ENCODE measurements around the gene SYTL3. TPM values are rescaled to one million over a fixed set of nuclear protein-coding genes. Genes with fewer than 3 reads are reported as not detected.

SYTL3 gene
- total and polyA plus RNA-seq, 10 of the 15 experiments (the other 5 are each of a cell fraction or from before 2014, with no cell fraction given) = 3.3 to 12.1 (median 6.9) TPM

DNA sequence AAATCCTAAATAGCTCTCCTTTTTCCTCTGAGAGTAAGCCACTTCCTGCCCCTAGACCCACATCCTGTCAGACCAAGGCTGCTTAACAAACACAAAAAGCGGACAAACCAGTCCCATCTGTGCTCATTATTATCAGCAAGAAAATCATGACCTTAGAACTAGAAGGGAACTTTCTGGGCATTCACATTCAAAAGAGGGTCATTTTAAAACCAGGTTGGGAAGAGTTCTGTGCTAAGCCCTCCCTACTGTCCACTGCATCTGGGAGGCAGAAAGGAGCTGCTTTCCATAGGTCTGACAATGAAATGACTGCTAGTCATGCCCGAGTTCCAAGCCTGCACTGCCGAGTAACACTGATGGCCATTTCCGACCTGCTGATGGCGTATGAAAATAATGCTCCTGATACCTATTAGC, 153.9 kb downstream of the SYTL3 start:
- RAD21 ChIA-PET (ENCODE audit: unreplicated experiment) = interaction anchor here (1.0 to 1.4 kb wide), 6 partner anchors 9 to 303 kb away, joined by 3 to 12 read pairs (median 4); no protein-coding TSS in a partner anchor
- Histone ChIP-seq H3K79me2 (ENCODE audit: control insufficient read depth, insufficient read depth, low read length) (peaks cover 93% of the 10 kb centered on the region), H3K4me3 (peak overlapping the region; percentile 55; the same call in 1 of the 2 replicates), H4K20me1 (ENCODE audit: control insufficient read depth, insufficient read depth) (peaks cover 8% of the 10 kb centered on the region; the same call in 1 of the 2 replicates), H3K9me3 (replicated peaks; ENCODE audit: control insufficient read depth, insufficient read depth, low read length) (no peaks in the 10 kb centered on the region), H3K4me2 (ENCODE audit: control insufficient read depth, insufficient read depth) (peak overlapping the region; percentile 98), H3K27me3 (replicated peaks in 1 of 2; ENCODE audit: control insufficient read depth in 2 of 2, insufficient read depth in 2 of 2, low read length in 1 of 2) (no peaks in the 10 kb centered on the region), H3K9ac (ENCODE audit: control insufficient read depth, insufficient read depth, low read length) (peak overlapping the region; percentile 71), H3K27ac (ENCODE audit: control insufficient read depth, insufficient read depth) (peak overlapping the region; percentile 96), H3K36me3 (ENCODE audit: control insufficient read depth in 2 of 2, insufficient read depth in 2 of 2, low read length in 1 of 2) (peaks cover 3 to 22% of the 10 kb centered on the region in 2 experiments), H3K4me1 (ENCODE audit: control insufficient read depth, insufficient read depth, low read length) (peaks cover 72% of the 10 kb centered on the region), H2AFZ (ENCODE audit: control insufficient read depth, low read depth, low read length) (0 out of 2 replicates have a peak overlapping the region, but pooled peaks have one; percentile 11)
- intact Hi-C loops (cut with micrococcal nuclease; ENCODE audit: unreplicated experiment) = no loop called here
- FAIRE-seq = no peak
- ATAC-seq = peak; percentile 65
- 0% methylated on average over 5 of the region's 5 CpGs for WGBS (ENCODE audit: insufficient coverage, insufficient replicate concordance, low lambda C conversion rate, missing lambda C conversion rate)
- BruUV-seq (replicated peaks) = no TSS peak
- CTCF ChIA-PET = interaction anchor here (0.6 to 1.7 kb wide), 7 partner anchors 9 to 169 kb away, joined by 3 to 9 read pairs (median 4); no protein-coding TSS in a partner anchor
- POLR2A ChIA-PET = interaction anchor here (0.6 to 1.7 kb wide), 3 partner anchors 9 to 196 kb away, joined by 3 to 10 read pairs (median 3); partner anchors contain the start of gene RSPH3
- SMC1A ChIA-PET (ENCODE audit: uncharacterized antibody, unreplicated experiment) = interaction anchor here (0.9 to 4.2 kb wide), 6 partner anchors 9 to 238 kb away, joined by 3 to 26 read pairs (median 4); no protein-coding TSS in a partner anchor
- in situ Hi-C loops (cut with MboI) = no loop called here
- no peak for DNase-seq (ENCODE audit: low read depth, low spot score)
- TF ChIP-seq, protein P1, sequence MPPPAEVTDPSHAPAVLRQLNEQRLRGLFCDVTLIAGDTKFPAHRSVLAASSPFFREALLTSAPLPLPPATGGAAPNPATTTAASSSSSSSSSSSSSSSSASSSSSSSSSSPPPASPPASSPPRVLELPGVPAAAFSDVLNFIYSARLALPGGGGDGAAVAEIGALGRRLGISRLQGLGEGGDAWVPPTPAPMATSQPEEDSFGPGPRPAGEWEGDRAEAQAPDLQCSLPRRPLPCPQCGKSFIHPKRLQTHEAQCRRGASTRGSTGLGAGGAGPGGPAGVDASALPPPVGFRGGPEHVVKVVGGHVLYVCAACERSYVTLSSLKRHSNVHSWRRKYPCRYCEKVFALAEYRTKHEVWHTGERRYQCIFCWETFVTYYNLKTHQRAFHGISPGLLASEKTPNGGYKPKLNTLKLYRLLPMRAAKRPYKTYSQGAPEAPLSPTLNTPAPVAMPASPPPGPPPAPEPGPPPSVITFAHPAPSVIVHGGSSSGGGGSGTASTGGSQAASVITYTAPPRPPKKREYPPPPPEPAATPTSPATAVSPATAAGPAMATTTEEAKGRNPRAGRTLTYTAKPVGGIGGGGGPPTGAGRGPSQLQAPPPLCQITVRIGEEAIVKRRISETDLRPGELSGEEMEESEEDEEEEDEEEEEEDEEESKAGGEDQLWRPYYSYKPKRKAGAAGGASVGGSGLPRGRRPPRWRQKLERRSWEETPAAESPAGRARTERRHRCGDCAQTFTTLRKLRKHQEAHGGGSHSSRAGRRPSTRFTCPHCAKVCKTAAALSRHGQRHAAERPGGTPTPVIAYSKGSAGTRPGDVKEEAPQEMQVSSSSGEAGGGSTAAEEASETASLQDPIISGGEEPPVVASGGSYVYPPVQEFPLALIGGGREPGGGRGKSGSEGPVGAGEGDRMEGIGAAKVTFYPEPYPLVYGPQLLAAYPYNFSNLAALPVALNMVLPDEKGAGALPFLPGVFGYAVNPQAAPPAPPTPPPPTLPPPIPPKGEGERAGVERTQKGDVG (CRISPR knock-in tag; IDR thresholded peaks at IDR 0.05) = no peak
- TF ChIP-seq CEBPB (IDR thresholded peaks at IDR 0.05; ENCODE audit: borderline replicate concordance in 1 of 2, low read depth in 2 of 2, low read length in 2 of 2) (no peak), CBX5 (IDR thresholded peaks at IDR 0.05; ENCODE audit: low read depth) (0 out of 2 replicates have a peak, but pooled peaks have one; percentile 37), IKZF2 (IDR thresholded peaks at IDR 0.05) (peak; percentile 24 to 43; a peak in 1 of 4 replicates), POU2F2 (IDR thresholded peaks at IDR 0.05; ENCODE audit: borderline replicate concordance, low read depth, low read length) (0 out of 3 replicates have a peak, but pooled peaks have one; percentile 0), POLR2AphosphoS5 (IDR thresholded peaks at IDR 0.05; ENCODE audit: low read length) (peak; percentile 74), EP300 (IDR thresholded peaks at IDR 0.05; ENCODE audit: borderline replicate concordance in 1 of 2, control insufficient read depth in 1 of 2, low read depth in 2 of 2, low read length in 2 of 2) (0 out of 4 replicates have a peak, but pooled peaks have one; percentile 19 to 40), RCOR1 (conservative IDR thresholded peaks at IDR 0.05; ENCODE audit: low read depth, low read length) (0 out of 2 replicates have a peak, but pooled peaks have one; percentile 30), SPI1 (IDR thresholded peaks at IDR 0.05; ENCODE audit: borderline replicate concordance, insufficient read depth, low read depth, low read length) (peak; percentile 26; the same call in 1 of the 2 replicates), DPF2 (IDR thresholded peaks at IDR 0.05) (no peak), IRF4 (IDR thresholded peaks at IDR 0.05; ENCODE audit: low read depth, low read length) (no peak)
- TF ChIP-seq, protein P2, sequence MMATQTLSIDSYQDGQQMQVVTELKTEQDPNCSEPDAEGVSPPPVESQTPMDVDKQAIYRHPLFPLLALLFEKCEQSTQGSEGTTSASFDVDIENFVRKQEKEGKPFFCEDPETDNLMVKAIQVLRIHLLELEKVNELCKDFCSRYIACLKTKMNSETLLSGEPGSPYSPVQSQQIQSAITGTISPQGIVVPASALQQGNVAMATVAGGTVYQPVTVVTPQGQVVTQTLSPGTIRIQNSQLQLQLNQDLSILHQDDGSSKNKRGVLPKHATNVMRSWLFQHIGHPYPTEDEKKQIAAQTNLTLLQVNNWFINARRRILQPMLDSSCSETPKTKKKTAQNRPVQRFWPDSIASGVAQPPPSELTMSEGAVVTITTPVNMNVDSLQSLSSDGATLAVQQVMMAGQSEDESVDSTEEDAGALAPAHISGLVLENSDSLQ (IDR thresholded peaks at IDR 0.05) = no peak
- TF ChIP-seq, protein P3, sequence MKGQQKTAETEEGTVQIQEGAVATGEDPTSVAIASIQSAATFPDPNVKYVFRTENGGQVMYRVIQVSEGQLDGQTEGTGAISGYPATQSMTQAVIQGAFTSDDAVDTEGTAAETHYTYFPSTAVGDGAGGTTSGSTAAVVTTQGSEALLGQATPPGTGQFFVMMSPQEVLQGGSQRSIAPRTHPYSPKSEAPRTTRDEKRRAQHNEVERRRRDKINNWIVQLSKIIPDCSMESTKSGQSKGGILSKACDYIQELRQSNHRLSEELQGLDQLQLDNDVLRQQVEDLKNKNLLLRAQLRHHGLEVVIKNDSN (IDR thresholded peaks at IDR 0.05; ENCODE audit: borderline replicate concordance, extremely low read length, insufficient read depth, low read depth, low read length) = no peak
- TF ChIP-seq, protein P4, sequence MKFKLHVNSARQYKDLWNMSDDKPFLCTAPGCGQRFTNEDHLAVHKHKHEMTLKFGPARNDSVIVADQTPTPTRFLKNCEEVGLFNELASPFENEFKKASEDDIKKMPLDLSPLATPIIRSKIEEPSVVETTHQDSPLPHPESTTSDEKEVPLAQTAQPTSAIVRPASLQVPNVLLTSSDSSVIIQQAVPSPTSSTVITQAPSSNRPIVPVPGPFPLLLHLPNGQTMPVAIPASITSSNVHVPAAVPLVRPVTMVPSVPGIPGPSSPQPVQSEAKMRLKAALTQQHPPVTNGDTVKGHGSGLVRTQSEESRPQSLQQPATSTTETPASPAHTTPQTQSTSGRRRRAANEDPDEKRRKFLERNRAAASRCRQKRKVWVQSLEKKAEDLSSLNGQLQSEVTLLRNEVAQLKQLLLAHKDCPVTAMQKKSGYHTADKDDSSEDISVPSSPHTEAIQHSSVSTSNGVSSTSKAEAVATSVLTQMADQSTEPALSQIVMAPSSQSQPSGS (IDR thresholded peaks at IDR 0.05; ENCODE audit: low read length) = peak; percentile 44; the same call in 1 of the 2 replicates

All from GM12878 (cell line).